Activated gamma-delta T cell treated with Interleukin-2 at 50 U/mL for 16 hours (primary cell): Measurements from ENCODE around the gene FBXO15.

Experiments used
- DNase-seq: peaks from one replicate; pipeline ENCODE4 v3.0.0-alpha.2; 2020

The FBXO15 gene

GRCh38 chr18:74152857-74153256 lies 5.2 kb upstream of the FBXO15 start:
- no peak for DNase-seq

DNA sequence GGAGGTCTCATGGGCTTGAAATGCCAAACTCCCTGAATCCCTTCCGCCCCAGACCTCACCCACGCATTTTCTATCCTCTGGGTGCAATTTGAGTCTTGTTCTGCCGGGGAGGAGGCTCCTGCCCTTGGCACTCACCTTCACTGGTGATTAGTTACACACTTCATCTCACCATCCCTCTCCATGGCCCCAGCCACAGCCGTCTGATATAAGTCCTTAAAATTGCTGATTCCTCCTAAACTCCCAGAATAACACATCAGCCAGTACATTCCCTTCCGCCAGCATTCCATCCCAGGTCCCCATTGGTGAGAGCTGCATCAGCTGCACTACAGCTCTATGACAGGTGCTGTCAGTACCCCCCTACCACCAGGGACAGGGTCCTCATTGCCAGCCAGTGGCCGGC lies 4.6 kb upstream of the FBXO15 start:
- no peak for DNase-seq

GRCh38 chr18:74149878-74150277 lies 2.2 kb upstream of the FBXO15 start:
- DNase-seq = no peak

DNA sequence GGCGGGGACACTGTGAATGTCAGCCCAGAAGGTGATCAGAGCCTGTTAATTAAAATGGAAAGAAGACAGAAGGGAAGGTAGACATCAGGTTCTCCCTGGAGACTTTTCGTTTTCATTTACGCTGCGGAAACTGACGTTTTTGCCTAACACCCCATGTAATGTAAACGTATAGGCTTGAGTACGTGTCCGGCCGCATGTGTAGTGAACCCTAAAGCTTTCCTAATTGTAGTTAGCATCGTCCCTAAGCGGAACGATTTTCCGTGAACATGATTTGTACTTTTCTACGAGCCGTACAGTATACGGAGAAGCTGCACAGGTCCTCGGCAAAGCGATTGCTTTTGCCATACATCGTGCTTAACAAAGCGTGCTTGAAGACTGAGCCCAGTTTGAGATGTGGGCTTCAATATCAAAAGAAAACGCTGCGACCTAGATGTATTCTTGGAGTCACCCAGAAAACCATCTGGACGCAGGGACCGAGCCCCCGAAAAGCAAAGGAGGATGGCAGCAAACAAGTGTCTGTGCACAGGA lies 973 bp upstream of the FBXO15 start:
- no peak for DNase-seq

DNA sequence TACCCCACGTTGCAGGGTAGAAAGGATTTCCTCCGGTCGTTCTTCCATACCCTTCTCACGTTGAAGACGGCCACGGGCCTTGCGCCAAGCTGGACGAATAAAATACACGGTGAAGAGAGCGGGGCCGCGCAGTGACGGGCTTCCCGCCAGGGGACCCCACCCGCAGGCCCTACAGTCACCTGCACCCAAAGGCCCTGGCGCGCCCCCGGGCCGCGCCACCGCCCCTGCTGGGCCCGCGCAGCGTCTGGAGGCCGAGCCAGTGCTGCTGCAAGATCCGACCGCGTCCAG lies 199 bp downstream of the FBXO15 start:
- DNase-seq = no peak

GRCh38 chr18:74146756-74147155 lies 878 bp downstream of the FBXO15 start:
- no peak for DNase-seq

DNA sequence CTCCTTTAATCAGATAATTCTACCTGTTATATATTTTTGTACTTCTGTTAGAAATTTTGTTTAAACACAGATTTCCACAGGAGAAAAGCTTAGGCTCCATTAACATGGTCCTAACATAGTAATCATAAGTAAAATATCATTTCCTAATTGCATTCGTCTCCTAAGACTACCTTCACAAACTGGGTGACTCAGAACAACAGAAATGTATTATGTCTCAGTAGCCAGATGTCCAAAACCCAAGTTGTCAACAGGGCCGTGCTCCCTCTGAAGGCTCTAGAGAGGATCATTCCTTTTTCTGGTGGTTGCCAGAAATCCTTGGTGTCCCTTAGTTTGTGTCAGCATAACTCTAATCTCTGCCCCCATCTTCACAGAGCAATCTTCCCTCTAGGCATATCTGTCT lies 5.4 kb downstream of the FBXO15 start:
- no peak for DNase-seq

GRCh38 chr18:74141667-74142066 lies 6.0 kb downstream of the FBXO15 start:
- no peak for DNase-seq

GRCh38 chr18:74140582-74140981 lies 7.1 kb downstream of the FBXO15 start:
- DNase-seq = no peak

DNA sequence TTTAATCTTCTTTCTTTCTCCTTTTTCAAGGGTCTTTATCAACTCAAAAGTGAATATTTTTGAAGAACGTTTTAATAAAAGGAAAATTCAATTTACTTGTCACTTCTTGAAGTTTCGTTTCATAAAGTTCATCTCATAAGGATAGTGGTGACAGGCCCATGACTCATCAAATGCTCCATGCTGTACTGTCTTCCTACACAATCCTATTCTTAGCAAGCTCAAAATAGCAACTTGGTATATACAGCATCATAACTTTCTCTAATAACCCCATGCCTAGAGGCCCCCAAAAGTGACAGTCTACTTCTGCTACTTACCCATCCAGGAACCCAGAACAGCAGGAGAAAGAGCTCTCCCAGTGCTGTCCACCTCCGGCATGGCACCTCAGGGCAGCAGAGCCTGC lies 7.7 kb downstream of the FBXO15 start:
- no peak for DNase-seq

DNA sequence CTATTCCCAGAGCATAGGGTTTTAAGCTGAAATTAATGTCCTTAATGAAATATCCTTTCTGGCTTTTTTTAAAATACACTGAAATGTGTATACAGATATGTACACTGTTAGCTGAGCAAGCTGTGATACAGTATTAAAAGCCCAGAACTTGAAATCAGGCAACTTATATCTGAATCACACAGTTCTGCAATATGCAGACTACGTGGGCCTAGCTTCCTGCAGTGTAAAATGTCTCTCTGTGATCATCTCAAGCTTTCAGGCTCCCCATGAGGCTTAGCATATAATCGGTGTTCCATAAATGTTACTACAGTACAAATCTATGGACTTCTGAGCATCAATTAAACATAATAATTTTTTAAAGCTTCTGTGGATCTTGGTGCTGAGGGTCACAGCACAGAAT lies 8.2 kb downstream of the FBXO15 start:
- no peak for DNase-seq

DNA sequence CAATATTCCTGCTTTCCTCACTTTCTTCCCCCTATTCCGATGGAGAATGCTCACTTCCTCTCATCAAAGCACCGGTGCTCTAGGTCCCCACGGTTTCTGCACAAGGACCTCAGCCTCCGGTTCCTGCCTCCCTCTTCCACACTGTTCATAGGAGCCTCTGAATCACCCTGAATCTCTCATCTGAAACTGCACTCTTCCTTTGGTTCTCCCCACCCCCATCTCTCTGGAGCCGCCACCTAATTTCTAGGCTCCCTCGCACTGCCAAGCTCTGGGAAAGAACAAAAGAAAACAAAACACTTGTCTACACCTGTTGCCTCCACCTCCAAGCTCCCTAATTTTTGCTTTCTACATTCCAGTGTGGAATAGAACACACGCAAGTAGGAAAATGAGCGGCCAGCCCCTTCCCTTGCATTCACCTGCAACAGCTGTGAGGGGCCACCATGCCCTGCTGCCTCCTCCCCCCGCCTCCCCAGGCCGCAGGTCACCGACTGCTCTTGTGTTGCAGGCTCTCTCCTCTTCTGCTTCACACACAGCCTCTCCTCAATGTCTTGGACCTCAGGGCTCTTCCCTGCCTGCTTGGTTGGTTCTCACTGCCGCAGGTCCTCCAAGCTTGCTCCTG lies 9.6 kb downstream of the FBXO15 start:
- DNase-seq = no peak

DNA sequence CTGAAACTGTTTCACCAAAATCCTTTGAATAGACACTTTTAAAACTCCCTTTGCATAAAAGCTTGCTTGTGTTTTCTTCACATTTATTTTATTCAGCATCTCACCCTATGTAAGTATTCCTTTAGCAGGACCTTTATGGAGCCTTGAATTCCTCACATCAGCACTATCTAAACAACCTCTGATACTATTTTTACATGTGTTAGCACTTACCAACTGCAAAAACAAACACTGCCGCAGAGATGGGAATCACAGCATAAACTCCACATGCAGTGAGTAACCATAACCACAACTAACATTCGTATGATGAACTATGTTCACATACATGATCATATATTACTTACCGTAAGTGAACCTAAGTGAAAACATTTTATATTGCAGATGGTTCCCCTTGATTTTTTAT lies 15.4 kb downstream of the FBXO15 start:
- no peak for DNase-seq

DNA sequence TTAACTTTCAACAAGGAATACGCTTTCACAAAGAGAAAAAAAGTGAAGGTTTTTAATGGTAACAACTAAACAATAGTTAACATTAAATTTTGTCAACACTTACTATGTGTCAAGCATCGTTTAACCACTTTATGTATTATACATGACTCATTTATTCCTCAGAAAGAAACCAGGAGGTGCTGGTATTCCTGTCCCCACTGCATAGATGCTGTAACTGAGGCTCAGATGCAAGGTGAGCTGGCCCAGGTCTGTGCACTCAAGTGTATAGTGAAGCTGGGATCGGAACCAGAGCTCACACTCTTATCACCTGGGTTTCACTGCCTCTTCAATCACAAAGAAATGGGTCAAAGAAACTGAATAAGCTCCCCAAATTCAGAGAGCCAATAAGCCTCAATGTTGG lies 16.5 kb downstream of the FBXO15 start:
- DNase-seq = no peak

GRCh38 chr18:74128159-74128558 lies 19.5 kb downstream of the FBXO15 start:
- no peak for DNase-seq

- no peak for DNase-seq
Measured at GRCh38 chr18:74126684-74127655, 20.7 kb downstream of the FBXO15 start.

DNA sequence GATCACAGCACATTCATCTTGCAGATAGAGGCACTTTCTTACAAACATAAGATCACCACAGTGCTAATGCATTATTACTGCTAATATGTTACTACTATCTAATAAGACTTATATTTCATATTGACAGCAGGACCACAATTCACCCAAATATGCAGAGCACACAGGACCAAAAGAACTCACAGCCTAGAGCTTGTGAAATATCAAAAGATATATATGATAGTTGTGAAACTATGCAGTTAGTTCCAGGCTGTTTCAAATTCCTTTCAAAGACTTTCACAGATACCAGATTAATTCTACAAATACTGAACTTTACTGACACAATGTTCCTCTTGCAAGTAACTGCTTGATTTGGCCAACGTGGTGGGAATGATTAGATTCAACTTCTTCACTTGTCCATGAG lies 23.0 kb downstream of the FBXO15 start:
- DNase-seq = no peak

DNA sequence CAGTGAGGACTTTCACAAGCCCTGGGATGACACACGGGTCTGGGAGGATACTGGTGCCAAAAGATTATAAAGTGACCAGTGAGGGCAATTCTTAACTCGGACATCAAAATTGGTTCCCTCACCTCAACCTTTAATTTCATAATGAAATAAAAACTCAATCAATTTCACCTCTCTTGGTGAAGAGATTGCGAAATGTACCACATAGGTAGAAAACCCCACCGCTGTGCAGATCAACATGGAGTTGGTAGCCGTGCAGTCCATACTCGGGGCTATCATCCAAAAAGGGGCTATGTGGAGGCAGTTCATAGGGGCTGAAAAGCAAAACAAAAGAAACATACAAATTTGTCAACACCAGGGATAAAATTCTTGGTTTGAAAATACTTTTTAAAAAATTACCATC lies 24.4 kb downstream of the FBXO15 start:
- DNase-seq = no peak

GRCh38 chr18:74116633-74117554 lies 30.7 kb downstream of the FBXO15 start:
- DNase-seq = no peak

DNA sequence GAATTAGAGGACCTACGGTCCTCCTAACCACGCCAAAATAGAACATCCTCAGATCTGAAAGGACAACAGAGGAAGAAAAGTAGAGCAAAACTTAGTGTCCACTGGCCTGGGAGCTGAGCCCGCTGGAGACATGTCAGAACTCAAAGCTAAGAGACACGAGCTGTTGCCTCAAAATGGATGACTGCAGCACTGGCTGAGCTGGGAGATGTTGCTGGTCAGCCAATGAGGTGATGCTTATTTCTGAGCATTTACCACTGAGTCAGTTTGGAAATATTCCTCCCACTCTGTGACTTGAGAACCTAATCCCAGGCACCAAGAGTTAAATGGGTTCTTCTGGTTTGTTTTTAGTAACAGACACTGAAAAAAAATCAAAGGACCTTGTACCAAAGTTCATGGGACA lies 32.6 kb downstream of the FBXO15 start:
- DNase-seq = no peak

DNA sequence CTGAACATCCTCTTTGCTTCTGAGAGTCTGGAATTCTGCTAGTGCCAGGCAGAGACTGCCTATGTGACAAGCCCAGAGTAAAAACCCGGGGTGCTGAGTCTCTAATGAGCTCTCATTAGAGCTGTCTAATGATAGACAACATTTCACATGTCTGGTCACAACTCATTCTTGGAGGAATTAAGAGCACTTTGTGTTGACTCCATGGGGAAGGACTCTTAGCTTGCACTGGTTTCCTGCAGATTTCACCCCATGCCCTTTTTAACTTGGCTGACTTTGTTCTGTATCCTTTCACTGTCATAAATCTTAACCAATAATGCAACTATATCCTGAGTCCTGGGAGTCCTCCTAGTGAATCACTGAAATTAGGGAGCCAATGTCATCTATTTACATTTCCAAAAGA lies 33.5 kb downstream of the FBXO15 start:
- no peak for DNase-seq

- no peak for DNase-seq
Measured at GRCh38 chr18:74113711-74114110, 33.9 kb downstream of the FBXO15 start.

GRCh38 chr18:74110976-74111375 lies 36.7 kb downstream of the FBXO15 start:
- DNase-seq = no peak
